HG03565 (cell line): ENCODE results near the gene ZDHHC7.

Experiments used
- ATAC-seq: cut with Tn5 transposase; IDR thresholded peaks from one replicate; pipeline ENCODE4 v1.9.1; 2021; ENCODE audit warnings: mild to moderate bottlenecking, moderate library complexity; ENCODE audit not compliant: unreplicated experiment

ZDHHC7 gene

GRCh38 chr16:84999857-85000480, 11.4 kb downstream of the ZDHHC7 start:
- ATAC-seq, result no peak

GRCh38 chr16:84999200-84999599, 12.1 kb downstream of the ZDHHC7 start:
- no peak for ATAC-seq

GRCh38 chr16:84996365-84996764, 15.0 kb downstream of the ZDHHC7 start:
- ATAC-seq, result no peak

- no peak for ATAC-seq
These were observed 15.7 kb downstream of the ZDHHC7 start for GRCh38 chr16:84995663-84996062.

GRCh38 chr16:84993926-84994325, 17.4 kb downstream of the ZDHHC7 start:
- ATAC-seq, result no peak

GRCh38 chr16:84992717-84993075, 18.6 kb downstream of the ZDHHC7 start:
- no peak for ATAC-seq

GRCh38 chr16:84990782-84991181, 20.6 kb downstream of the ZDHHC7 start:
- no peak for ATAC-seq

GRCh38 chr16:84989749-84990620, 21.4 kb downstream of the ZDHHC7 start:
- ATAC-seq, result no peak

- ATAC-seq, result no peak
These were observed 22.8 kb downstream of the ZDHHC7 start for GRCh38 chr16:84988328-84989080.

GRCh38 chr16:84986879-84987278, 24.5 kb downstream of the ZDHHC7 start:
- ATAC-seq, result no peak

GRCh38 chr16:84986102-84986501, 25.2 kb downstream of the ZDHHC7 start:
- no peak for ATAC-seq

GRCh38 chr16:84985079-84986065, 26.0 kb downstream of the ZDHHC7 start:
- no peak for ATAC-seq

- no peak for ATAC-seq
These were observed 28.9 kb downstream of the ZDHHC7 start for GRCh38 chr16:84982434-84982833.

- no peak for ATAC-seq
These were observed 31.8 kb downstream of the ZDHHC7 start for GRCh38 chr16:84979516-84979915.

GRCh38 chr16:84976644-84977400, 34.5 kb downstream of the ZDHHC7 start:
- no peak for ATAC-seq

GRCh38 chr16:84975522-84975921, 35.8 kb downstream of the ZDHHC7 start:
- no peak for ATAC-seq

GRCh38 chr16:84975066-84975465, 36.3 kb downstream of the ZDHHC7 start:
- no peak for ATAC-seq

- no peak for ATAC-seq
These were observed 37.4 kb downstream of the ZDHHC7 start for GRCh38 chr16:84973776-84974523.

GRCh38 chr16:84973236-84973635, 38.1 kb downstream of the ZDHHC7 start:
- no peak for ATAC-seq
